K562 (cell line): ENCODE measurements around the gene LATS2. TPM values are rescaled to one million over a fixed set of nuclear protein-coding genes. Genes with fewer than 3 reads are reported as not detected.

Source experiments
- ATAC-seq: fragments of 200-7000 bp; cut with Tn5 transposase; 3 replicates; pipeline ENCODE4 v1.9.1; 2020; ENCODE audit warnings: moderate library complexity
- BruUV-seq: library from RNA; stranded (reverse); fragments of 400-500 nt; replicated peaks from 2 replicates; lab custom pipeline; 2021; lab: Mats Ljungman, UMichigan
- CTCF ChIA-PET: fragments of 300-600 bp; formaldehyde crosslinking; extraction: SDS; loops from one replicate; lab custom pipeline; 2021; ENCODE audit warnings: low intra/inter-chr PET ratio; lab: Yijun Ruan, JAX
- POLR2A ChIA-PET: fragments of 300-600, 350-650 bp; sonication (Branson Sonifier 250); formaldehyde crosslinking; extraction: SDS; loops from one replicate; lab custom pipeline; 2021; ENCODE audit warnings: antibody characterized with exemption, inconsistent platforms; lab: Yijun Ruan, JAX
- DNase-seq, 4 experiments: peaks; one replicate each; pipeline versions ENCODE4 v3.0.0 to v3.0.0-alpha.2; 2011 to 2018; ENCODE audit warnings: low spot score in 3 of 4, mixed read lengths in 3 of 4; ENCODE audit errors: extremely low read depth in 1 of 4
- FAIRE-seq: peaks from 2 replicates; lab custom pipeline; 2011; peaks lifted over from hg19 to GRCh38; lab: Jason Lieb, UNC
- H2AFZ ChIP-seq: 2 replicates; pipeline ENCODE4 v1.6.0; 2011; ENCODE audit warnings: low read depth, low read length, control low read depth, inconsistent platforms
- H3K27ac ChIP-seq: fragments of 200-600 bp; 3 replicates; pipeline ENCODE4 v1.8.0; 2011; ENCODE audit warnings: low read depth, mild to moderate bottlenecking, control low read depth, inconsistent platforms, low read length, moderate library complexity, mixed read lengths; ENCODE audit errors: extremely low read depth
- H3K27me3 ChIP-seq, 2 experiments: fragments of 300-600 bp in 1 of 2; 2 replicates in 1 of 2; 3 replicates in 1 of 2; pipeline versions ENCODE4 v1.6.0 to v1.8.0; 2011; ENCODE audit warnings: inconsistent platforms in 2 of 2, low read length in 2 of 2, mild to moderate bottlenecking in 1 of 2, mixed read lengths in 1 of 2, moderate library complexity in 1 of 2; ENCODE audit not compliant: control insufficient read depth in 2 of 2, insufficient read depth in 2 of 2
- H3K36me3 ChIP-seq: fragments of 300-600 bp; 3 replicates; pipeline ENCODE4 v1.8.0; 2011; ENCODE audit warnings: mild to moderate bottlenecking, low read length, inconsistent platforms; ENCODE audit not compliant: control insufficient read depth, insufficient read depth
- H3K4me1 ChIP-seq, 2 experiments: fragments of 200-600 bp in 1 of 2; replicated peaks in 1 of 2; 2 replicates in 1 of 2; 3 replicates in 1 of 2; pipeline versions ENCODE4 v1.5.1 to v1.8.0; 2011; ENCODE audit warnings: inconsistent platforms in 2 of 2, low read length in 2 of 2, mild to moderate bottlenecking in 1 of 2, mixed read lengths in 1 of 2, moderate library complexity in 1 of 2; ENCODE audit not compliant: control insufficient read depth in 2 of 2, insufficient read depth in 2 of 2
- H3K4me2 ChIP-seq: 2 replicates; pipeline ENCODE4 v1.6.1; 2011; ENCODE audit warnings: low read length, control low read depth, inconsistent platforms, mixed read lengths; ENCODE audit not compliant: insufficient read depth
- H3K4me3 ChIP-seq: fragments of 200-600 bp; sonication (generic), shearing (Covaris generic); 2 replicates; pipeline ENCODE4 v1.5.1; 2016; ENCODE audit warnings: control low read depth, inconsistent platforms
- H3K79me2 ChIP-seq: fragments of 200-600 bp; 3 replicates; pipeline ENCODE4 v1.8.0; 2011; ENCODE audit warnings: low read length, inconsistent platforms; ENCODE audit not compliant: control insufficient read depth, insufficient read depth
- H3K9ac ChIP-seq, 2 experiments: 2 replicates each; pipeline versions ENCODE4 v1.6.0 to v1.6.1; 2011; ENCODE audit warnings: low read depth in 2 of 2, low read length in 2 of 2, control low read depth in 1 of 2, inconsistent platforms in 1 of 2, mild to moderate bottlenecking in 1 of 2, mixed read lengths in 1 of 2; ENCODE audit not compliant: insufficient read depth in 1 of 2
- H3K9me1 ChIP-seq: one replicate; pipeline ENCODE4 v1.6.0; 2011; ENCODE audit warnings: inconsistent platforms, mild to moderate bottlenecking, low read length, moderate library complexity; ENCODE audit not compliant: control insufficient read depth, insufficient read depth
- H3K9me3 ChIP-seq: replicated peaks from 2 replicates; pipeline ENCODE4 v1.5.1; 2011; ENCODE audit warnings: low read depth, low read length, inconsistent platforms; ENCODE audit not compliant: control insufficient read depth, insufficient read depth
- H4K20me1 ChIP-seq: replicated peaks from 2 replicates; pipeline ENCODE4 v1.6.1; 2011; ENCODE audit warnings: low read length, inconsistent platforms, mixed read lengths; ENCODE audit not compliant: control insufficient read depth, insufficient read depth
- ATF7 ChIP-seq: fragments of 450-650 bp; IDR thresholded peaks from 2 replicates; pipeline ENCODE4 v1.7.1; 2014; ENCODE audit warnings: mild to moderate bottlenecking, moderate library complexity
- CBFA2T3 ChIP-seq: fragments of 450-650 bp; IDR thresholded peaks from 2 replicates; pipeline ENCODE4 v1.6.1; 2017
- DDX20 ChIP-seq: fragments of 450-650 bp; IDR thresholded peaks from 2 replicates; pipeline ENCODE4 v1.6.1; 2016; ENCODE audit warnings: missing genetic modification characterization, low read depth, mild to moderate bottlenecking, missing compliant biosample characterization, moderate library complexity
- FOS ChIP-seq: IDR thresholded peaks from 3 replicates; pipeline ENCODE4 v1.6.1; 2011; ENCODE audit not compliant: insufficient read length; ENCODE audit errors: extremely low read depth
- GMEB1 ChIP-seq: fragments of 250-450 bp; sonication (Bioruptor Pico); IDR thresholded peaks from 2 replicates; pipeline ENCODE4 v1.4.0; 2020; ENCODE audit warnings: mild to moderate bottlenecking
- MAFF ChIP-seq: IDR thresholded peaks from 2 replicates; pipeline ENCODE4 v1.6.1; 2012; ENCODE audit warnings: low read length, improper control_type of control experiment
- MAFK ChIP-seq: IDR thresholded peaks from 2 replicates; pipeline ENCODE4 v1.6.1; 2011; ENCODE audit warnings: low read length, improper control_type of control experiment
- MCM5 ChIP-seq: fragments of 450-650 bp; IDR thresholded peaks from 2 replicates; pipeline ENCODE4 v1.6.1; 2016; ENCODE audit warnings: low read depth
- NFIX ChIP-seq: fragments of 250-450 bp; sonication (Bioruptor Pico); IDR thresholded peaks from 2 replicates; pipeline ENCODE4 v1.4.0; 2020; ENCODE audit warnings: low read depth, mild to moderate bottlenecking, moderate library complexity
- NR3C1 ChIP-seq: sonication (generic); formaldehyde crosslinking; IDR thresholded peaks from 2 replicates; pipeline ENCODE4 v1.8.1; 2022; ENCODE audit warnings: missing genetic modification reagents
- POLR2AphosphoS2 ChIP-seq: IDR thresholded peaks from 2 replicates; pipeline ENCODE4 v1.6.1; 2012; ENCODE audit warnings: low read length, improper control_type of control experiment
- SRSF3 ChIP-seq: fragments of 200-400 bp; formaldehyde crosslinking; IDR thresholded peaks from 2 replicates; pipeline ENCODE4 v1.6.1; 2016; ENCODE audit warnings: mild to moderate bottlenecking, low read length, moderate library complexity; ENCODE audit not compliant: insufficient read depth
- STAG1 ChIP-seq: sonication (generic); formaldehyde crosslinking; IDR thresholded peaks from 2 replicates; pipeline ENCODE4 v1.5.0; 2020; ENCODE audit warnings: missing genetic modification reagents, borderline replicate concordance
- TCF7L2 ChIP-seq: fragments of 150-350 bp; IDR thresholded peaks from 2 replicates; pipeline ENCODE4 v1.6.1; 2016; ENCODE audit warnings: low read depth, mild to moderate bottlenecking, low read length, moderate library complexity
- U2AF2 ChIP-seq: fragments of 200-400 bp; formaldehyde crosslinking; optimal IDR thresholded peaks from 2 replicates; pipeline ENCODE3; 2017; ENCODE audit warnings: low read depth, mild to moderate bottlenecking, low read length
- USF2 ChIP-seq: sonication (generic); formaldehyde crosslinking; IDR thresholded peaks from 2 replicates; pipeline ENCODE4 v1.5.0; 2020; ENCODE audit warnings: missing genetic modification reagents
- ZNF212 ChIP-seq: fragments of 450-650 bp; formaldehyde crosslinking; IDR thresholded peaks from 2 replicates; pipeline ENCODE4 v1.4.0; 2020; ENCODE audit warnings: mild to moderate bottlenecking
- WGBS: fragments of 100-300 bp; shearing (Covaris generic); methylation state at CpG from one replicate; pipeline ENCODE4 v1.1.6; 2016; ENCODE audit warnings: low coverage, mixed read lengths; ENCODE audit not compliant: insufficient coverage; ENCODE audit errors: missing lambda C conversion rate; 5-methylcytosine and 5-hydroxymethylcytosine counted together
- in situ Hi-C: fragments of 300-500 bp; cut with MboI; formaldehyde crosslinking; loops from 4 replicates; pipeline ENCODE4 v1.15.0; 2018; ENCODE audit warnings: inconsistent platforms, mixed read lengths
- intact Hi-C: fragments of 100-400 bp; cut with micrococcal nuclease; formaldehyde crosslinking; loops from 2 replicates; pipeline ENCODE4 v1.14.2; 2022
- polyA plus RNA-seq, 8 experiments: library from polyadenylated mRNA; depleted of rRNA in 4 of 8; stranded (reverse) in 5 of 8; unstranded in 3 of 8; fragments of >200 nt; fragmentation: Nextera tagmentation in 2 of 8; fragmentation: Illumina TruSeq in 1 of 8; extraction: Ambion mirVana in 2 of 8; extraction: Trizol in 1 of 8; gene quantifications; 2 replicates each; pipeline versions ENCODE4 v1.2.1 to v1.2.3, GENCODE V29; 2011 to 2014; ENCODE audit warnings: inconsistent platforms in 1 of 8, missing spikeins in 1 of 8
- total RNA-seq, 7 experiments: library from RNA; depleted of rRNA in 6 of 7; stranded (reverse); fragments of >200 nt in 6 of 7; fragmentation: Illumina TruSeq in 2 of 7; extraction: Trizol in 2 of 7; gene quantifications; 2 replicates each; pipeline versions ENCODE4 v1.2.1 to v1.2.3, GENCODE V29; 2011 to 2021; ENCODE audit warnings: low replicate concordance in 1 of 7
- TF ChIP-seq, protein P1 (sequence below): sonication (generic); formaldehyde crosslinking; IDR thresholded peaks from 2 replicates; pipeline ENCODE4 v1.8.1; 2022; ENCODE audit warnings: missing genetic modification reagents
- TF ChIP-seq, protein P2 (sequence below): fragments of 450-650 bp; formaldehyde crosslinking; IDR thresholded peaks from 2 replicates; pipeline ENCODE4 v1.4.0; 2020; ENCODE audit warnings: mild to moderate bottlenecking, moderate library complexity

Gene LATS2
- total and polyA plus RNA-seq, 9 of the 15 experiments (the other 6 are each of a cell fraction or from before 2014, with no cell fraction given) = 0.18 to 3.7 (median 0.76) TPM

DNA sequence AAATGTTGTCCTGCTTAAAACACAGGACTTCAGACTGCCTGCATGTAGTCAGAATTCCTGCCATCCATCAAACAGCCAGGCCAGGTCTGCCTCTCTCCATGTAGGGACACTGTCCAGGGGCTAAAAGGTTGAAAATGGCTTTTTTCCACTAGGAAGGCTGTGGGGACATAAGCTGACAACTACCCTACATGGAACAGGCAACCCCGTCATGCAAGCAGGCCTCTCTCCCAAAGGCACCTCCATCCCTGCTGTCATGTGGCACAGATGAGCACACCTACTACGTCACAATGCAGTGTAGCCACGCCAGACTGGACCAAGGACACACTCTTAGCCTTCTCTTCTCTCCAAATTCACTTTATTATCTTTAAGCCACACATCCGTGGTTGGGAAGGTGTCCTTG lies 40.8 kb downstream of the LATS2 start:
- no peak for DNase-seq
- no TSS peak for BruUV-seq
- no peaks in the 10 kb centered on the region for H4K20me1 ChIP-seq
- no peak overlapping the region for H3K4me2 ChIP-seq
- in situ Hi-C loops (no loop called here), intact Hi-C loops (loop anchor here (10.0 kb wide), 2 partner anchors 76 to 164 kb away; no protein-coding TSS in a partner anchor)
- H3K27ac ChIP-seq = no peak overlapping the region
- no peak overlapping the region for H3K4me3 ChIP-seq
- peaks cover 0 to 6% of the 10 kb centered on the region in 2 experiments; a peak in 2 of 5 replicates for H3K4me1 ChIP-seq
- ChIA-PET CTCF (no interaction called here), POLR2A (no interaction called here)
- WGBS = 5% methylated on average over 3 of the region's 4 CpGs
- no peak for FAIRE-seq
- H3K36me3 ChIP-seq = no peaks in the 10 kb centered on the region
- no peaks in the 10 kb centered on the region for H3K79me2 ChIP-seq
- no peaks in the 10 kb centered on the region; the same call in 1 of the 2 replicates for H3K9me3 ChIP-seq
- no peaks in the 10 kb centered on the region for H3K27me3 ChIP-seq
- ATAC-seq = no peak
- H3K9ac ChIP-seq = no peak overlapping the region
- no peak overlapping the region for H2AFZ ChIP-seq
- no peaks in the 10 kb centered on the region for H3K9me1 ChIP-seq
- TF ChIP-seq NR3C1 (CRISPR knock-in tag) (no peak), MCM5 (no peak), GMEB1 (CRISPR knock-in tag) (no peak), SRSF3 (no peak), NFIX (CRISPR knock-in tag) (no peak), ATF7 (no peak), STAG1 (no peak), MAFF (no peak), TCF7L2 (no peak), MAFK (no peak), U2AF2 (no peak), FOS (no peak), USF2 (CRISPR knock-in tag) (no peak), ZNF212 (no peak), DDX20 (no peak), CBFA2T3 (no peak), POLR2AphosphoS2 (no peak)
- TF ChIP-seq, protein P1, sequence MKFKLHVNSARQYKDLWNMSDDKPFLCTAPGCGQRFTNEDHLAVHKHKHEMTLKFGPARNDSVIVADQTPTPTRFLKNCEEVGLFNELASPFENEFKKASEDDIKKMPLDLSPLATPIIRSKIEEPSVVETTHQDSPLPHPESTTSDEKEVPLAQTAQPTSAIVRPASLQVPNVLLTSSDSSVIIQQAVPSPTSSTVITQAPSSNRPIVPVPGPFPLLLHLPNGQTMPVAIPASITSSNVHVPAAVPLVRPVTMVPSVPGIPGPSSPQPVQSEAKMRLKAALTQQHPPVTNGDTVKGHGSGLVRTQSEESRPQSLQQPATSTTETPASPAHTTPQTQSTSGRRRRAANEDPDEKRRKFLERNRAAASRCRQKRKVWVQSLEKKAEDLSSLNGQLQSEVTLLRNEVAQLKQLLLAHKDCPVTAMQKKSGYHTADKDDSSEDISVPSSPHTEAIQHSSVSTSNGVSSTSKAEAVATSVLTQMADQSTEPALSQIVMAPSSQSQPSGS = no peak
- TF ChIP-seq, protein P2, sequence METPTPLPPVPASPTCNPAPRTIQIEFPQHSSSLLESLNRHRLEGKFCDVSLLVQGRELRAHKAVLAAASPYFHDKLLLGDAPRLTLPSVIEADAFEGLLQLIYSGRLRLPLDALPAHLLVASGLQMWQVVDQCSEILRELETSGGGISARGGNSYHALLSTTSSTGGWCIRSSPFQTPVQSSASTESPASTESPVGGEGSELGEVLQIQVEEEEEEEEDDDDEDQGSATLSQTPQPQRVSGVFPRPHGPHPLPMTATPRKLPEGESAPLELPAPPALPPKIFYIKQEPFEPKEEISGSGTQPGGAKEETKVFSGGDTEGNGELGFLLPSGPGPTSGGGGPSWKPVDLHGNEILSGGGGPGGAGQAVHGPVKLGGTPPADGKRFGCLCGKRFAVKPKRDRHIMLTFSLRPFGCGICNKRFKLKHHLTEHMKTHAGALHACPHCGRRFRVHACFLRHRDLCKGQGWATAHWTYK = no peak
